Measurements from ENCODE around the gene PPIL3.

GRCh38 chr2:200899482-200899881 lies 10.6 kb upstream of the PPIL3 start:
- TF ChIP-seq CTCF (IDR thresholded peaks at IDR 0.05), result no peak
- TF ChIP-seq POLR2A (IDR thresholded peaks at IDR 0.05), result no peak

Data from uterus (tissue), 2 donors.